ENCODE measurements around the gene HRH1.
"Not testable (repeated sequence)": the region's sequence is repeated elsewhere in the genome, so short reads cannot be mapped to it uniquely, and the experiment has no call there.

HRH1 gene

GRCh38 chr3:11239796-11240195 lies 85.5 kb downstream of the HRH1 start:
- no peak for DNase-seq (ENCODE audit: low spot score)

GRCh38 chr3:11240496-11240895 lies 86.2 kb downstream of the HRH1 start:
- DNase-seq (ENCODE audit: low spot score): no peak

GRCh38 chr3:11244121-11244677 lies 89.9 kb downstream of the HRH1 start:
- DNase-seq (ENCODE audit: low spot score): no peak

GRCh38 chr3:11245276-11245675 lies 91.0 kb downstream of the HRH1 start:
- DNase-seq (ENCODE audit: low spot score): no peak

GRCh38 chr3:11245827-11246662 lies 91.8 kb downstream of the HRH1 start:
- no peak for DNase-seq (ENCODE audit: low spot score)

GRCh38 chr3:11246663-11246970 lies 92.3 kb downstream of the HRH1 start:
- no peak for DNase-seq (ENCODE audit: low spot score)

- no peak for DNase-seq (ENCODE audit: low spot score)
Observed at GRCh38 chr3:11247362-11247761, 93.1 kb downstream of the HRH1 start.

- DNase-seq (ENCODE audit: low spot score): no peak
Observed at GRCh38 chr3:11248596-11248995, 94.3 kb downstream of the HRH1 start.

GRCh38 chr3:11250902-11251806 lies 96.9 kb downstream of the HRH1 start:
- no peak for DNase-seq (ENCODE audit: low spot score)

- no peak for DNase-seq (ENCODE audit: low spot score)
Observed at GRCh38 chr3:11251807-11252176, 97.5 kb downstream of the HRH1 start.

- DNase-seq (ENCODE audit: low spot score): no peak
Observed at GRCh38 chr3:11254876-11255275, 100.6 kb downstream of the HRH1 start.

GRCh38 chr3:11255537-11255936 lies 101.2 kb downstream of the HRH1 start:
- not testable (repeated sequence) for DNase-seq (ENCODE audit: low spot score)

- DNase-seq (ENCODE audit: low spot score): no peak
Observed at GRCh38 chr3:11258958-11259357, 104.7 kb downstream of the HRH1 start.

- DNase-seq (ENCODE audit: low spot score): no peak
Observed at GRCh38 chr3:11260460-11260859, 106.2 kb downstream of the HRH1 start.

GRCh38 chr3:11269007-11269406 lies 114.7 kb downstream of the HRH1 start:
- no peak for DNase-seq (ENCODE audit: low spot score)

GRCh38 chr3:11271986-11272904 lies 118.0 kb downstream of the HRH1 start, which contains the start of gene ATG7:
Gene ATG7, plus strand, starts transcription at chr3:11272397. Its CDS starts 26,299 bp downstream, at chr3:11298696.
- DNase-seq (ENCODE audit: low spot score): peak; percentile 97

GRCh38 chr3:11272906-11273574 lies 118.7 kb downstream of the HRH1 start:
- no peak for DNase-seq (ENCODE audit: low spot score)

- DNase-seq (ENCODE audit: low spot score): no peak
Observed at GRCh38 chr3:11273891-11274291, 119.6 kb downstream of the HRH1 start.

- DNase-seq (ENCODE audit: low spot score): no peak
Observed at GRCh38 chr3:11274566-11275142, 120.4 kb downstream of the HRH1 start.

GRCh38 chr3:11275926-11276325 lies 121.6 kb downstream of the HRH1 start:
- DNase-seq (ENCODE audit: low spot score): no peak

- DNase-seq (ENCODE audit: low spot score): no peak
Observed at GRCh38 chr3:11276901-11277300, 122.6 kb downstream of the HRH1 start.
